ENCODE measurements around the gene BAHCC1.
"Not testable (repeated sequence)": the region's sequence is repeated elsewhere in the genome, so short reads cannot be mapped to it uniquely, and the experiment has no call there.

BAHCC1 gene

DNA sequence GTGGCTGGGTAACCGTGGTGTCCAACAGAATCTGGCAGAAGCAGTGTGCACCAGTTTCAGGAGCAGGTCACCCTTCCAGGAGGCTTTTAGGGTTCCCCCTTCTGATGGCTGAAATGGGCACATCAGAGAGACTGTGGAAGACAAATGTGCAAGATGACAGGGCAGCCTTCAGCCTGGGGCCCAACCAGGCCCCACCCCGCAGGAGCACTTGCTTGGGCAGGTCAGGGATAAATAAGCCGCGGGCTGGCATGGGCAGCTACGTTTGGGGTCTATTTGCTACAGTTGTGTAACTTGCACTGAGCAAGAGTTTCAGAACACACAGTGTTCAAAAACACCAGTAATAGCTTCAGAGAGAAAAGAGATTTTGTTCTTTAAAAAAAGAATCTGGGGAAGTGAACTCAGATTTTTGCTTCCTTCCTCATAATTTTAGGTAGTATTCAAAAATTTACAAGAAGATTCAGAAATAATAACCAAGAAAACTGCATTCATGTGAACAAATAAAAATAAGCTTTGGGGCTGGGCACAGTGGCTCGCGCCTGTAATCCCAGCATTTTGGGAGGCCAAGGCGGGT is 44.9 kb upstream of the BAHCC1 start:
- H3K4me2 ChIP-seq (ENCODE audit: low read depth, low read length, poor library complexity, severe bottlenecking) = no peak overlapping the region
- TF ChIP-seq, protein P1, sequence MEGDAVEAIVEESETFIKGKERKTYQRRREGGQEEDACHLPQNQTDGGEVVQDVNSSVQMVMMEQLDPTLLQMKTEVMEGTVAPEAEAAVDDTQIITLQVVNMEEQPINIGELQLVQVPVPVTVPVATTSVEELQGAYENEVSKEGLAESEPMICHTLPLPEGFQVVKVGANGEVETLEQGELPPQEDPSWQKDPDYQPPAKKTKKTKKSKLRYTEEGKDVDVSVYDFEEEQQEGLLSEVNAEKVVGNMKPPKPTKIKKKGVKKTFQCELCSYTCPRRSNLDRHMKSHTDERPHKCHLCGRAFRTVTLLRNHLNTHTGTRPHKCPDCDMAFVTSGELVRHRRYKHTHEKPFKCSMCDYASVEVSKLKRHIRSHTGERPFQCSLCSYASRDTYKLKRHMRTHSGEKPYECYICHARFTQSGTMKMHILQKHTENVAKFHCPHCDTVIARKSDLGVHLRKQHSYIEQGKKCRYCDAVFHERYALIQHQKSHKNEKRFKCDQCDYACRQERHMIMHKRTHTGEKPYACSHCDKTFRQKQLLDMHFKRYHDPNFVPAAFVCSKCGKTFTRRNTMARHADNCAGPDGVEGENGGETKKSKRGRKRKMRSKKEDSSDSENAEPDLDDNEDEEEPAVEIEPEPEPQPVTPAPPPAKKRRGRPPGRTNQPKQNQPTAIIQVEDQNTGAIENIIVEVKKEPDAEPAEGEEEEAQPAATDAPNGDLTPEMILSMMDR (conservative IDR thresholded peaks at IDR 0.05; ENCODE audit: low read length) = no peak
- no peak for TF ChIP-seq EZH2phosphoT487 (IDR thresholded peaks at IDR 0.05; ENCODE audit: borderline replicate concordance)
- H3K4me3 ChIP-seq (ENCODE audit: low read length, poor library complexity, severe bottlenecking) = no peak overlapping the region
- no peak overlapping the region for H3K9ac ChIP-seq (ENCODE audit: low read depth, low read length, poor library complexity, severe bottlenecking)
- peaks cover 20% of the 10 kb centered on the region for H3K4me1 ChIP-seq (ENCODE audit: insufficient read depth, low read length, poor library complexity, severe bottlenecking)
- H3K9me3 ChIP-seq (ENCODE audit: insufficient read depth, low read depth, low read length) = no peaks in the 10 kb centered on the region
- H3K9me2 ChIP-seq (replicated peaks; ENCODE audit: low read depth, low read length) = no peaks in the 10 kb centered on the region
- H4K20me1 ChIP-seq (ENCODE audit: insufficient read depth, low read length, poor library complexity, severe bottlenecking) = no peaks in the 10 kb centered on the region
- no peaks in the 10 kb centered on the region for H3K36me3 ChIP-seq (ENCODE audit: insufficient read depth, low read length)
- H3K79me2 ChIP-seq (ENCODE audit: insufficient read depth, low read length) = peaks cover 16% of the 10 kb centered on the region
- peaks cover 2% of the 10 kb centered on the region for H3K27me3 ChIP-seq (ENCODE audit: insufficient read depth, low read length, poor library complexity, severe bottlenecking)
- no peak overlapping the region for H2AFZ ChIP-seq (ENCODE audit: low read length)
- H3F3A ChIP-seq (ENCODE audit: low read depth) = no peaks in the 10 kb centered on the region

DNA sequence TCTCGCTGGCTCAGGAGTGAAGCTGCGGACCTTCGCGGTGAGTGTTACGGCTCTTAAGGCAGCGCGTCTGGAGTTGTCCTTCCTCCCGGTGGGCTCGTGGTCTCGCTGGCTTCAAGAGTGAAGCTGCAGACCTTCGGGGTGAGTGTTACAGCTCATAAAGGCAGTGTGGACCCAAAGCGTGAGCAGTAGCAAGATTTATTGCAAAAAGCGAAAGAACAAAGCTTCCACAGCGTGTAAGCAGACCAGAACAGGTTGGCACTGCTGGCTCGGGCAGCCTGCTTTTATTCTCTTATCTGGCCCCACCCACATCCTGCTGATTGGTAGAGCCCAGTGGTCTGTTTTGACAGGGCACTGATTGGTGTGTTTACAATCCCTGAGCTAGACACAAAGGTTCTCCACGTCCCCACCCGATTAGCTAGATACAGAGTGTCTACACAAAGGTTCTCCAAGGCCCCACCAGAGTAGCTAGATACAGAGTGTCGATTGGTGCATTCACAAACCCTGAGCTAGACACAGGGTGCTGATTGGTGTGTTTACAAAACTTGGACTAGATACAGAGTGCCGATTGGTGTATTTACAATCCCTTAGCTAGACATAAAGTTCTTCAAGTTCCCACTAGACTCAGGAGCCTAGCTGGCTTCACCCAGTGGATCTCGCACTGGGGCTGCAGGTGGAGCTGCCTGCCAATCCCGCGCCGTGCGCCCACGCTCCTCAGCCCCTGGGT is 43.8 kb upstream of the BAHCC1 start:
- H3F3A ChIP-seq (ENCODE audit: low read depth); H3K4me2 ChIP-seq (ENCODE audit: low read depth, low read length, poor library complexity, severe bottlenecking); H3K79me2 ChIP-seq (ENCODE audit: insufficient read depth, low read length); H3K36me3 ChIP-seq (ENCODE audit: insufficient read depth, low read length); H3K4me3 ChIP-seq (ENCODE audit: low read length, poor library complexity, severe bottlenecking); H3K9ac ChIP-seq (ENCODE audit: low read depth, low read length, poor library complexity, severe bottlenecking); H3K9me3 ChIP-seq (ENCODE audit: insufficient read depth, low read depth, low read length); H4K20me1 ChIP-seq (ENCODE audit: insufficient read depth, low read length, poor library complexity, severe bottlenecking); H3K27me3 ChIP-seq (ENCODE audit: insufficient read depth, low read length, poor library complexity, severe bottlenecking); H2AFZ ChIP-seq (ENCODE audit: low read length); H3K9me2 ChIP-seq (replicated peaks; ENCODE audit: low read depth, low read length): not testable (repeated sequence)
- H3K4me1 ChIP-seq (ENCODE audit: insufficient read depth, low read length, poor library complexity, severe bottlenecking) = peaks cover 18% of the 10 kb centered on the region

DNA sequence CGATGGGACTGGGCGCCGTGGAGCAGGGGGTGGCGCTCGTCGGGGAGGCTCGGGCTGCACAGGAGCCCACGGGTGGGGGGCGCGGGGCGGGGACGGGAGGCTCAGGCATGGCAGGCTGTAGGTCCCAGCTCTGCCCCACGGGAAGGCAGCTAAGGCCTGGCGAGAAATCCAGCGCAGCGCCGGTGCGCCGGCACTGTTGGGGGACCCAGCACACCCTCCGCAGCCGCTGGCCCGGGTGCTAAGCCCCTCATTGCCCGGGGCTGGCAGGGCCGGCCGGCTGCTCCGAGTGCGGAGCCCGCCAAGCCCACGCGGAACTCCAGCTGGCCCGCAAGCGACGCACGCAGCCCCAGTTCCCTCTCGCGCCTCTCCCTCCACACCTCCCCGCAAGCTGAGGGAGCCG is 43.2 kb upstream of the BAHCC1 start:
- H3K4me3 ChIP-seq (ENCODE audit: low read length, poor library complexity, severe bottlenecking); H3K9me2 ChIP-seq (replicated peaks; ENCODE audit: low read depth, low read length); H3K9ac ChIP-seq (ENCODE audit: low read depth, low read length, poor library complexity, severe bottlenecking); H2AFZ ChIP-seq (ENCODE audit: low read length); H4K20me1 ChIP-seq (ENCODE audit: insufficient read depth, low read length, poor library complexity, severe bottlenecking); H3K27me3 ChIP-seq (ENCODE audit: insufficient read depth, low read length, poor library complexity, severe bottlenecking); H3K9me3 ChIP-seq (ENCODE audit: insufficient read depth, low read depth, low read length); H3K36me3 ChIP-seq (ENCODE audit: insufficient read depth, low read length); H3K79me2 ChIP-seq (ENCODE audit: insufficient read depth, low read length); H3K4me2 ChIP-seq (ENCODE audit: low read depth, low read length, poor library complexity, severe bottlenecking); H3F3A ChIP-seq (ENCODE audit: low read depth): not testable (repeated sequence)
- H3K4me1 ChIP-seq (ENCODE audit: insufficient read depth, low read length, poor library complexity, severe bottlenecking) = peaks cover 12% of the 10 kb centered on the region

DNA sequence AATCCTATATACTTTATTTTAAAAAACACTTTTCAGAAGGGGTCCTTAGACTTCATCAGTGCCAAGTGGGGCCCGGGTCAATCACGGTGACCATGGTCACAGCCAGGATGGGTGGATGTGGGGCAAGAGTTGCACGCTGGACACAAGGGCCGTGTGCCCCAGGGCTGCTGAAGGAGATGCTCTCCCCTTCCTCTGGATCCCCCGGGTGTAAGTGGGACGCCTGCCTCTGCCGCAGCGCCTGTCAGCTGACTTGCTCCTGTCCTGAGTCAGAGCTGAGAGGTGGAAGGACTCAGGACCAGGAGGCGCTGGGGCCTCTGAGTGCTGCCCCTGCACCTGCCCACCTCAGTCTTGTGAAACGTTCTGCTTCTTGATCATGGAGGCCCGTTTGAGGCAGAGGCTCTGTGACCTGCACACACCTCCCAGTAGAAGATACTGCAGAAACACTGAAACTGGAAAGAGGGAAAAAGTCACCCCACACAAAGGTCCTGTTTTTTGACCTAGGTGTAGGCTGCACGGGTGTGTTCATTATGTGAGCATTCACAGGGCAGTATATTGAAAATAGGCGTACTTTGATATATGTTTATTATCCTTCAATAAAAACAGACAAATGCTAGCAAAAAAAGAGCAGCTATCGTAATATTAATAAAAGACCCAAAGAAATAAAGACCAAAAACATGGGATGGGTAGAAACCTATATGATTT is 40.9 kb upstream of the BAHCC1 start:
- no peak overlapping the region for H2AFZ ChIP-seq (ENCODE audit: low read length)
- no peaks in the 10 kb centered on the region for H3K79me2 ChIP-seq (ENCODE audit: insufficient read depth, low read length)
- H3K4me1 ChIP-seq (ENCODE audit: insufficient read depth, low read length, poor library complexity, severe bottlenecking) = peaks cover 8% of the 10 kb centered on the region
- H3F3A ChIP-seq (ENCODE audit: low read depth) = no peaks in the 10 kb centered on the region
- no peak overlapping the region for H3K4me2 ChIP-seq (ENCODE audit: low read depth, low read length, poor library complexity, severe bottlenecking)
- no peaks in the 10 kb centered on the region for H3K9me2 ChIP-seq (replicated peaks; ENCODE audit: low read depth, low read length)
- H3K27me3 ChIP-seq (ENCODE audit: insufficient read depth, low read length, poor library complexity, severe bottlenecking) = no peaks in the 10 kb centered on the region
- TF ChIP-seq, protein P1 (conservative IDR thresholded peaks at IDR 0.05; ENCODE audit: low read length) = no peak
- no peak for TF ChIP-seq EZH2phosphoT487 (IDR thresholded peaks at IDR 0.05; ENCODE audit: borderline replicate concordance)
- no peaks in the 10 kb centered on the region for H3K36me3 ChIP-seq (ENCODE audit: insufficient read depth, low read length)
- H3K9ac ChIP-seq (ENCODE audit: low read depth, low read length, poor library complexity, severe bottlenecking) = no peak overlapping the region
- no peaks in the 10 kb centered on the region for H4K20me1 ChIP-seq (ENCODE audit: insufficient read depth, low read length, poor library complexity, severe bottlenecking)
- H3K4me3 ChIP-seq (ENCODE audit: low read length, poor library complexity, severe bottlenecking) = no peak overlapping the region
- no peaks in the 10 kb centered on the region for H3K9me3 ChIP-seq (ENCODE audit: insufficient read depth, low read depth, low read length)
